ENCODE results near the gene ADCY3.

DNA sequence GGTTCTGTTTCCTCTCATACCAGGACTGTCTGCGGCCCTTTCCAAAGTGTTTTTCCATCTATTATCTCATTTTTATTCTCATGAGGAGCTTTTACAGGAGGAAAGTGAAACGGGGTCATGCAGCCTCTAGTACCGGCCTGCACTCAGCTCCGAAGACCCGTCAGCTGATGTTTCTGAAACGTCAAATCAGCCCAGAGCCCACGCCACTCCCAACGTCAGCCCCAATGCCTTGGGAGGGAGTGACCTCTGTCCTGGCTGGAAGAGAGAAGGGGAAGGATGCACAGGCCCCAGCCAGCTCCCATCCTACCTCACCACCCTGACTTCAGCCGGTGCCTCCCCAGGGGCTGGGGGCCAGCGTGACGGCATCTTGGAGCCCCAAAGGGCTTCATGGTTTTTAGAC is 58.5 kb downstream of the ADCY3 start:
- TF ChIP-seq, protein P1, sequence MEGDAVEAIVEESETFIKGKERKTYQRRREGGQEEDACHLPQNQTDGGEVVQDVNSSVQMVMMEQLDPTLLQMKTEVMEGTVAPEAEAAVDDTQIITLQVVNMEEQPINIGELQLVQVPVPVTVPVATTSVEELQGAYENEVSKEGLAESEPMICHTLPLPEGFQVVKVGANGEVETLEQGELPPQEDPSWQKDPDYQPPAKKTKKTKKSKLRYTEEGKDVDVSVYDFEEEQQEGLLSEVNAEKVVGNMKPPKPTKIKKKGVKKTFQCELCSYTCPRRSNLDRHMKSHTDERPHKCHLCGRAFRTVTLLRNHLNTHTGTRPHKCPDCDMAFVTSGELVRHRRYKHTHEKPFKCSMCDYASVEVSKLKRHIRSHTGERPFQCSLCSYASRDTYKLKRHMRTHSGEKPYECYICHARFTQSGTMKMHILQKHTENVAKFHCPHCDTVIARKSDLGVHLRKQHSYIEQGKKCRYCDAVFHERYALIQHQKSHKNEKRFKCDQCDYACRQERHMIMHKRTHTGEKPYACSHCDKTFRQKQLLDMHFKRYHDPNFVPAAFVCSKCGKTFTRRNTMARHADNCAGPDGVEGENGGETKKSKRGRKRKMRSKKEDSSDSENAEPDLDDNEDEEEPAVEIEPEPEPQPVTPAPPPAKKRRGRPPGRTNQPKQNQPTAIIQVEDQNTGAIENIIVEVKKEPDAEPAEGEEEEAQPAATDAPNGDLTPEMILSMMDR (conservative IDR thresholded peaks at IDR 0.05; ENCODE audit: low read length): no peak
- TF ChIP-seq EZH2phosphoT487 (IDR thresholded peaks at IDR 0.05; ENCODE audit: borderline replicate concordance): no peak

Measured in Loucy (cell line).